Measurements from ENCODE around the gene CXXC5. TPM values are rescaled to one million over a fixed set of nuclear protein-coding genes. Genes with fewer than 3 reads are reported as not detected.

Gene CXXC5
- polyA plus RNA-seq, 1 donor from 2014 or later, result 24.4 TPM

GRCh38 chr5:139636207-139636792, 11.8 kb upstream of the CXXC5 start:
- Histone ChIP-seq H3F3A (ENCODE audit: insufficient read depth, low read length, poor library complexity, severe bottlenecking) (no peaks in the 10 kb centered on the region), H3K36me3 (ENCODE audit: insufficient read depth, low read length) (no peaks in the 10 kb centered on the region), H3K9me2 (ENCODE audit: insufficient read depth, low read length) (no peaks in the 10 kb centered on the region), H3K4me2 (ENCODE audit: low read length) (no peak overlapping the region), H3K4me3 (ENCODE audit: low read length) (peak overlapping the region; percentile 54), H2AFZ (ENCODE audit: low read depth, low read length) (no peak overlapping the region), H3K27ac (ENCODE audit: low read length) (no peak overlapping the region), H3K9me3 (ENCODE audit: low read length) (no peaks in the 10 kb centered on the region), H3K27me3 (ENCODE audit: insufficient read depth, low read depth, low read length) (no peaks in the 10 kb centered on the region), H3K79me2 (replicated peaks; ENCODE audit: insufficient read depth, low read length) (no peaks in the 10 kb centered on the region), H4K20me1 (ENCODE audit: insufficient read depth) (no peaks in the 10 kb centered on the region), H3K9ac (ENCODE audit: low read length) (no peak overlapping the region)
- TF ChIP-seq RAD21 (conservative IDR thresholded peaks at IDR 0.05) (no peak), SMC3 (conservative IDR thresholded peaks at IDR 0.05; ENCODE audit: poor library complexity) (no peak), CTCF (IDR thresholded peaks at IDR 0.05; ENCODE audit: poor library complexity, severe bottlenecking) (no peak), MXI1 (conservative IDR thresholded peaks at IDR 0.05; ENCODE audit: poor library complexity, severe bottlenecking) (no peak), REST (IDR thresholded peaks at IDR 0.05; ENCODE audit: borderline replicate concordance) (no peak), EP300 (conservative IDR thresholded peaks at IDR 0.05; ENCODE audit: poor library complexity, severe bottlenecking) (no peak), TAF1 (IDR thresholded peaks at IDR 0.05; ENCODE audit: low read depth) (no peak), EZH2 (IDR thresholded peaks at IDR 0.05; ENCODE audit: borderline replicate concordance, insufficient read depth, low read length, poor library complexity, severe bottlenecking) (no peak)

GRCh38 chr5:139636975-139637408, 11.2 kb upstream of the CXXC5 start:
- Histone ChIP-seq H4K20me1 (ENCODE audit: insufficient read depth) (no peaks in the 10 kb centered on the region), H3K4me2 (ENCODE audit: low read length) (peak overlapping the region; percentile 15), H3K27ac (ENCODE audit: low read length) (no peak overlapping the region), H3K9me2 (ENCODE audit: insufficient read depth, low read length) (no peaks in the 10 kb centered on the region), H2AFZ (ENCODE audit: low read depth, low read length) (no peak overlapping the region), H3K36me3 (ENCODE audit: insufficient read depth, low read length) (no peaks in the 10 kb centered on the region), H3K27me3 (ENCODE audit: insufficient read depth, low read depth, low read length) (no peaks in the 10 kb centered on the region), H3K9me3 (ENCODE audit: low read length) (no peaks in the 10 kb centered on the region), H3K4me3 (ENCODE audit: low read length) (peak overlapping the region; percentile 54), H3K79me2 (replicated peaks; ENCODE audit: insufficient read depth, low read length) (no peaks in the 10 kb centered on the region), H3F3A (ENCODE audit: insufficient read depth, low read length, poor library complexity, severe bottlenecking) (no peaks in the 10 kb centered on the region), H3K9ac (ENCODE audit: low read length) (peak overlapping the region; percentile 20)
- no peak for TF ChIP-seq POLR2AphosphoS5 (IDR thresholded peaks at IDR 0.05)
- TF ChIP-seq SMC3 (conservative IDR thresholded peaks at IDR 0.05; ENCODE audit: poor library complexity), result no peak
- TF ChIP-seq RAD21 (conservative IDR thresholded peaks at IDR 0.05), result no peak
- TF ChIP-seq EZH2 (IDR thresholded peaks at IDR 0.05; ENCODE audit: borderline replicate concordance, insufficient read depth, low read length, poor library complexity, severe bottlenecking), result no peak
- no peak for TF ChIP-seq CTCF (IDR thresholded peaks at IDR 0.05; ENCODE audit: poor library complexity, severe bottlenecking)
- TF ChIP-seq REST (IDR thresholded peaks at IDR 0.05; ENCODE audit: borderline replicate concordance), result no peak

All from neural cell (in vitro differentiated cells).